ACHN (cell line): ENCODE measurements around the gene ADCY1.
"Not testable (repeated sequence)": the region's sequence is repeated elsewhere in the genome, so short reads cannot be mapped to it uniquely, and the experiment has no call there.

Experiments used
- DNase-seq: peaks from one replicate; pipeline ENCODE4 v3.0.0-alpha.2; 2015
- in situ Hi-C: cut with HindIII; loops from 2 replicates; pipeline ENCODE4 v1.10.0; 2017; ENCODE audit warnings: low sequenced_read_pairs, low pct_ligation_motif_present, low pct_unique_long_range_greater_than_20kb

ADCY1 gene

DNA sequence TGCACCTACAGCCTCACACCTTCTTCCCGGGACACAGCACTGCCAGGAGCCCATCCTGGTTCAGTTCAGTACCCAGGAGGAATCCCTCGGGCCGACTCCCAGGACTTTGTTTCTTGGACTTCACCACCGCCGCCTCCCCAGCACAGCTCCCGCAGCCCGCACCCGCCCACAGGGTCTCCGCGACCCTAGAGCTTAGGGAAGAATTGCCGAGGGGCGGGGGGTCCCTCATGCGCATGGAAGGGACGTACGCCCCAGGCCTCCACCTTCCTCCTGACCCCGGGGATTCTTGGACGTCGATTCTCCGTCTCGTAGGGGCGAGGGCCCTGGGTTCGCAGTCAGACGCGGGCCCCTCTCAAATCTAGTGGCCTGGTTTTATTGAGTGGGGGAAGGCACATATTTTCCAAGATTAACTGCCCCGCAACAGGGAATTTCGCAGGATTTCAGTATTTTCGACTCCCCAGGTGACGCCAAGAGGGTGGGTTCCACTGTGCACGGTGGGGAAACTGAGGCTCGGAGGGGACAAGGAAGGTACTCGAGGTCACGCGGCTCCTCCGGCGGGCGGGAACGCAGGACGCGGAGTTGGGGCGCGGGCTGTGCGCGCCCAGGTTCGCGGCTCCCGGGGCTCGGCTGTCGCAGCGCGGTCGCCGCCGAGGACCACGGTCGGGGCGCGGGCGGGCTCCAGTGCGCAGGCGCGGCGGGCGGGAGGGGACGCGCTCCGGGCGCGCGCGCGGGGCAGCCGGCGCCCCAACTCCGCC, at the start of gene ADCY1:
TSS of gene ADCY1 (plus strand) at position 708 of the 755 bp plus-strand sequence. CDS start 176 bp downstream, outside the sequence.
- in situ Hi-C loops = no loop called here
- DNase-seq = no peak

DNA sequence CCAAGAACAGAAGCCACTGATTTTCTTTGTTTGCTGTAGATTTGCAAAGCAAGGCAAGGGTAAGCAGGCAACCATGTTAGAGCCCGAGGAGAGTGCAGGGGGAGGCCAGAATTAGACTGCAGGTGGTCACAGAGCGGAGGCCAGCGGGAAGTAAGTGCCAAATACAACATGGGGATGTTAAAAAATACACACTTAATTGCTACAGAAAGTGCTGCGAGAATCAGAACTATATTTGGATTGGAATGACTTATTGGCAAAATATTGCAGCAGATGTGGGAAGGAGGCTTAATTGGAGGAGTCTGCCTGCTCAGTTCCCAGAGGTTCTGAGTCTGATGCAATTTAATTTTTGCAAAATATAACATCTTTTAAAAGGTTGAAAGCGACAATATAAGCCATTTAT, 49.7 kb upstream of the ADCY1 start:
- no peak for DNase-seq
- in situ Hi-C loops = no loop called here

DNA sequence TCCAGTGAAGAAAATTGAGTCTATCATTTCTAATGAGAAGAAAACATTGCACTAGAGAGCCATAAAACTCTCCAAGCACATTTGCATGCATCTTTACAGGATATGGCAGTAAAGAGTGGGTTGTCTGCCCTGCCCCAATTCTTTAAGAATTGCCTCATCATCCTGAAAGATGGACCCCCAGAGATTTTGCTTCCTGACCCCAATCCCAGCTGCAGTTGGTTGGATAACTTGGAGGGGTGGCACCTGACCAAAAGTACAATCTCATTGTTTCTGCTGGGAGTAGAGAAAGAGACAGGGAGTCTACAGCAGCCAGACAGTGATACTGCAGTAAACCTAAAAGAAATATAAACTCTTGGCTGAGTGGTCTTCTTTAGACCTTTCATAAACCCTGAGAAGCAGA, 49.1 kb upstream of the ADCY1 start:
- in situ Hi-C loops = no loop called here
- no peak for DNase-seq

DNA sequence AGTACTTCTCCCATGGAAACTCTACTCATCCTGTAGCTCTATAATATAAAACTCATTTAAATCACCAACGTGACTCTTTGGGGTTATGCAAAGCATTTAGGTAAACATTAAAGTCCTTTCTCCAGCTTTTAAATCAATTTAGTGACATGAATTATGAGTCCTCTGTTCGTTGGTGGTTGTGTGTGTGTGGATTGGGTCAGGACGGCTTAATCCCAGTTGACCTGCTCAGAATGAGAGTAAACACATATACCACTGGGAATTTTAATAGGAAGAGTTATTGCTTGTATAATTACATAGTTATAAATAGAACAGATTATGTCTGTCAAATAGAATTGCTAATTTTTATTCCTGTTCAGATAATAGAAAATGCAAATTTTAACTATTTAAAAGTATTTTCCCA, 30.7 kb upstream of the ADCY1 start:
- in situ Hi-C loops = no loop called here
- DNase-seq = no peak

DNA sequence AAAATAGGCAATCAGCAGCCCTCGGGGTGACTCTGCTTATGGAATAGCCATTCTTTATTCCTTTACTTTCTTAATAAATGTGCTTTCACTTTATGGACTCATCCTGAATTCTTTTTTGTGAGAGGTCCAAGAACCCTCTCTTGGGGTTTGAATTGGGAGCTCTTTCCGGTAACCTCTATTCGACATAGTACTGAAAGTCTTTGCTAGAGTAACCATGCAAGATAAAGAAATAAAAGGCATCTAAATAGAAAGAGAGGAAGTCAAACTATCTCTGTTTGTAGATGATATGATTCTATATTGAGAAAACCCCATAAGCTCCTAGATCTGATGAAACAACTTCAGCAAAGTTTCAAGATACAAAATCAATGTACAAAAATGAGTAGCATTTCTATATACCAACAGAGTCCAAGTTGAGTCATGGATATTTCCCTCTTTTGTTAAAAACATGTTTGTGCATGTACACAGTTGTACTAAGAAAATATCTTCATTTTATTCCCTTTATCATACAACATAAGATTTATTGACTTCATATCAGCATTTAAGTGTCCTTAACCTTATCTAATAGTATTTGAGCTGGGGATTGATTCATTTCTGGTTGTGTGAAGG, 29.0 kb upstream of the ADCY1 start:
- in situ Hi-C loops, DNase-seq: not testable (repeated sequence)

DNA sequence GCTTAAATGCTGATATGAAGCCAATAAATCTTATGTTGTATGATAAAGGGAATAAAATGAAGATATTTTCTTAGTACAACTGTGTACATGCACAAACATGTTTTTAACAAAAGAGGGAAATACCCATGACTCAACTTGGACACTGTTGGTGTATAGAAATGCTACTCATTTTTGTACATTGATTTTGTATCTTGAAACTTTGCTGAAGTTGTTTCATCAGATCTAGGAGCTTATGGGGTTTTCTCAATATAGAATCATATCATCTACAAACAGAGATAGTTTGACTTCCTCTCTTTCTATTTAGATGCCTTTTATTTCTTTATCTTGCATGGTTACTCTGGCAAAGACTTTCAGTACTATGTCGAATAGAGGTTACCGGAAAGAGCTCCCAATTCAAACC, 25.3 kb upstream of the ADCY1 start:
- DNase-seq, in situ Hi-C loops: not testable (repeated sequence)

DNA sequence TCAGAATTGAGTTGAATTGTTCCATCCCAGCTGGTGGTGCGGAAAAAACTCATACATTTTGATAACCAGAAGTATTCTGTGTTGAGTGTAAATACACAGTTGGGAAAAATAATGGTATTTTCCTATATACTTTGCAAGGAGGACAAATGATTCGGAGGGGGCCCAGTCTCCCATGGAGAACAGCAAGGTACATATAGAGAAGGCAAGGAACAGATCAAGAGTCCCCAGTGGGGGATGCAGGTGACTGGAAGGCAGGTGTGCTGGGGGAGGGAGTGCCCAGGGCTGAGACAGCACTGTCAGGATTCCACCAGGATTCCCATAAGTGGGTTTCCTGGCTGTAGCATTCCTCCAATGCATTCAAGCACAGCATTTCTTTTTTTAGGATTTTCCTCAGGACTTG, 10.8 kb upstream of the ADCY1 start:
- in situ Hi-C loops = no loop called here
- DNase-seq = no peak

DNA sequence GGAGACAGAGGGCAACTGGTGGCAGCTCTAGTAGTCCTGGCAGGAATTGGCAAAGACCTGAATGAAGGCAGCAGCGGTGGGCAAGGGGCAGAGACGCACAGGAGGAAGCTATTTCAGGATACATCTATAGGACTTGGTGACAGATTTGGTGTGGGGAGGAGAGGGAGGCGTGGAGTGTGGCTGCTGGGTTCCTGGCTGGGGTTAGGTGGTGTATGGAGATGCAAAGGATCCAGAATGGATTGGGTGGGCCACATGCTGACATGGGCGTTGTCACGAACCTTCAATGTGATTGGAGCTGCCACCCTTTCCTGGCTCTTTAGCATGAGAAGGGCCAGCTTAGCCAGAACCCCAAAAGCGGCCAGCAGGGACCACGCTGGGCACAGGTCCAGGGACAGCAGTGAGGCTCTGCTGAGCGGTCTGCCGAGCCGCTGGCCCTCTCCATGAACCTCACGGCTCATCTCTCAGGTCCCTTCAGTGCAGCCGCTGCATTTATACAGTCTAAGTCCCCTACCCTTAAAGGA, 10.2 kb upstream of the ADCY1 start:
- in situ Hi-C loops = no loop called here
- DNase-seq = no peak

DNA sequence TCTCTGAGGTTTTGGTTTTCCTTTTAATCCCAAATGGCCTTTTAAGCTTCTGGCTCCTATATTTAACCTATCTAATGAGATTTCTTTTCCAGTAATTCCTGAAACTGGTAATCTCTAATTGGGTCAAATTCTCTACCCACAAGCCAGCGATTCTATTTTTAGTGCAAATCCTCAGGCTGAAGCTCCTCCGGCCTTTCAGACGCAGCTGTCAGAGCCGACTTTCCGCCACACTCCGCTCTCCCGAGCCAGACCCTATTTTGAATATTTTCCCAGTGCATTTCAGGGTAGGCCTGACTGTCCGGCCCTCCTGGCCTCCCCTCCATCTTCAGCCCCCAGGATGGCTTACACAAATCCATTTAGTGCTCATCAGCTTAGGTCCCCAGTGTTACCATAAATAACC, 9.7 kb upstream of the ADCY1 start:
- DNase-seq = no peak
- in situ Hi-C loops = no loop called here

DNA sequence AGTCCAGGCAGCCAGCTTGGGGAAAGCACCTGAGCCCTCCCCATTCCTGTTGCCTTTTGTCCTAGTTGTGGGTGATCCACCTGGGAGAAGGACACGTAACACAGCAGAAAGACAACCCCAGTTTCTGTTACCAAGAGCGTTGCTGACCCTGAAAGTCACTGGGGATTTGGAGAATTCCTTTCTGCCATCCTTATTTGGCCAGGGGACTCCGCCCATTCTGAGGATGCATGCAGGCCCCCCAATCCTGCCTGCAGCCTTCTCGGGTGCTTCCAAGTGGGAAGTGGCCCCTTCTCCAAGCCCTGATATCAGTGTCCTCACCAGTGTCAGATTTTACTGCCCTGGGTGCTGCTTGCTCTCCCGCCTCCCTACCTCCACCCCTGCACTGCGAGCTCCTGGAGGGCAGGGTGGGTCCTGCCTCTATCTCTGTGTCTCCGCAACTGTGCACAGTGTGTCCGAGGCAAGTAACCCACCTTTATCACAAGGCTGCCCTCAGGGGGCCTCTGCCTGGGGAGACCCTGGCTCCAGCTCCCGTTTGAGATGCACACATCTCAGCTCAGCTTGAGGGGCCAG, 9.2 kb upstream of the ADCY1 start:
- in situ Hi-C loops = no loop called here
- no peak for DNase-seq

DNA sequence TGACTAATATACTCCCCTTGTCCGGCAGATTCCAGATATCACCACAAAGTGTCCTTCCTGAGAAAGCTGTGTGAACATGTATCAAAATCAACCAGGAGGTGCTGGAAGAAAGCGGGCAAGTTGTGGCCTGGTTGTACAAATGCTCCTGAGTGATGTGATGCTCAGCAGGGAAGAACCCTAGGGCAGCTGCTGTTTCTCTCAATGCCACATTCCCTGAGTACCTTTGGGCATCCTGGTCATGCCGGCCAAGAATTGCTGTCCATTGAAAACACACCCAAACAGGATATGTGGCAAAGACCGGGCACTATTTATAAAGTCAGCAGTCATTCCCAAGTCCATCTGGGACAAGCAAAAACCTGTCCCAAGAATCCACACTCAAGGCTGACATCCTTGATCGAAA, 7.8 kb upstream of the ADCY1 start:
- no peak for DNase-seq
- in situ Hi-C loops = no loop called here

DNA sequence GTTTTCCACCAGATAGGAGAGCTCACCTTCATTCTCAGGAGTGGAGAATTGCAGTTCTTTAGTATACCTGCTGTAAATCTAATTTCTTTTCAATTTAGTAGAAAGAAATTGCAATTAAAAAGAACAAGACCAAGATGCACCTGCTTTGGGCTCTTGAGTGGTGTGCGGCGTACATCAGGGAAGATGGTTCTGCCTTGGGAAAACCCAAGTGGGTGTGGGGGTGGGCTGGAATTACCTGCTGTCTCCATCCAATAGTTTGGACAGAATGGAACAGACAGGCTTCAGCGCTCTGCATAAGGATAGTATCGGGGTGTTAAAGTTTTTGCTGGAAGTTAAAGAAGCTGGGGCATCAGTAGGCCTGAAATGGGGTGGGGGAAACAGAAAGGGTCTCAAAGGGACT, 7.2 kb upstream of the ADCY1 start:
- in situ Hi-C loops = no loop called here

DNA sequence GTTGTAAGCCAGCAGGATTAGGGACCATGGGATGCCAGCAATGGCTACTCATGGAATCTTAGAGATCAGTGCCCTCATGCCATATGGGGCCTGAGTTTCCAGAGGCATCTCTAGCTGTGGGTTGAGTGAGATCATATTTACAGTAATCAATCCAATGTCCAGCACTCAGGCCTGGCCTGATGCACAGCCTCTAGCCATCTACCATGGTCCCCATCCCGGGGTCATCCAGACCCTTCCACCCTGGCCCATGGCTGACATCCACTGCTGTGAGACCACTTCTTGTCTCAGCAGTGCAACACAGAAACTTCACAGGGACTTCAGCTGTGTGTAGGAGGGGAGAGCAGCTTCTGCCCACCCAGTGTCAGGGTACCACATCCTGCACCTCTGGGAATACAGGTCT, 6.5 kb upstream of the ADCY1 start:
- no peak for DNase-seq
- in situ Hi-C loops = no loop called here

More for the DNA sequence above, 7.2 kb upstream of the ADCY1 start:
- no peak for DNase-seq

DNA sequence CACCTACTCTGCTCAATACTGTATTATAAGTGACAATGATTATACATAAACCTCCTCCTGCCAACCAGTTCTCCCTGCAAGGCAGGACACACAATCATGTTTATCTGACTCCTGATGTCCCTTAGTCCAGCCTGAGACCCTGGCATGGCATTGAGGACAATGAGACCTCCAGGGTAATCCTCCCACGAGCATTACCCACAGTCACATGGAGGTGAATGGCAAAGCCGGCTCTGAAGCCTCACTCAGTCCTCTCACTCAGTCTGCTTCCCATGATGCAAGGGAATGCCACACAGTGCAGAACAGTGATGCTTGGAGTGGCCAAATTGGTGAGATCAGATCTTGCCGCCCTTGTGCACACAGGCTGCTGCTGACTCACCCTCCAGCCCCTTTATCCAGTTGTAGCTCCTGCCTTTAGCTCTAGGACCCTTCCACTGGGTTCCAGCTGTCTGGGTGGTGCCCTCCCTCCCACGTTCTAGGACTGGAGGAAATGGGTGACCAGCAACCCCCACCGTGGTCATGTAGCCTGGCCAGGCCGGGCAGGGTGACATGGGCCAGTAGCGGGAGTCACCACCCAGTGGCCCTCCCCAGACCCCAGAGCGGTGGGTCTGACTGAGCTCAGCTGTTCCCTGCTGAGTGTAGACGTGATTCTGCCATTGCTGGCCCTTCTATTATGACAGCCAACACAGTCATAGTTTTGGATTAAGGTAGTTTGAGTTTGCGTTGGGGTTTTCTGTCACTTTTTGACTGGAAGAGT, 5.5 kb upstream of the ADCY1 start:
- in situ Hi-C loops = no loop called here

DNA sequence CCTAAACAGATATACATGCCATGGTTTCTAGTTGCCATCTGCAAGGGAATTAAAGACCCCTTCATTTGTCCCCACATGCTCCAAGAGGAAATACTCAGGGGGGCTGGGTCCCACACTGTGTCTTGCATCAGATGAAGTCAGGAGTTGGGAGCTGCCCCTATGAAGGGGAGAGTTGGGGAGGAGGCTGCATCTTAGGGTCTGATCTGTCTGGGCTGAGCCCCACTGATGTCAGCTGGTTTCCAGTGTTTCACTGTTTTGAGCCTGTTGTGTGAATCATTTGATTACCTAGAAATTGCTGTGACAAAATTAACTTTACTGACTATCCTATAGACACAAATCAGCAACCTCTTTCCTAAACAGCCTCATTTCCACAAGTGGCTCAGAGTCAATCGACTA, 4.9 kb upstream of the ADCY1 start:
- DNase-seq = no peak
- in situ Hi-C loops = no loop called here

More for the DNA sequence above, 5.5 kb upstream of the ADCY1 start:
- no peak for DNase-seq

DNA sequence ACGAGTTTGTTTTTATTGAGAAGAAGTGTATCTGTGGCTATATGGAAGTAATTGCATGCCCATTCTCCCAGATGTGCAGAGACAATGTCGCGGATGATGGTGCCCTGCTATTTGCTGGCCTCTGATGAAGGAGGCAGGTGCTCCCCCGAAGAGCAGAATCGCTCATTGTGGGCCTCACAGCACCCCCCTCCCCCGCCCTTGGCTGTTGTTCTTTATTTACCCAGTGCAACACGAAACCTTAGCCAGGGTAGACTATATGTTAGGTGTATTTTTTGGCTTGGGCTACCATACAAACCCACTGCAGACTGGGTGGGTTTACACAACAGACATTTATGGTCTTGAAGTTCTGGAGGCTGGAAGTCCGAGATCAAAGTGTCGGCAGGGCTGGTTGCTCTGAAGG, 3.4 kb upstream of the ADCY1 start:
- in situ Hi-C loops = no loop called here
- no peak for DNase-seq

DNA sequence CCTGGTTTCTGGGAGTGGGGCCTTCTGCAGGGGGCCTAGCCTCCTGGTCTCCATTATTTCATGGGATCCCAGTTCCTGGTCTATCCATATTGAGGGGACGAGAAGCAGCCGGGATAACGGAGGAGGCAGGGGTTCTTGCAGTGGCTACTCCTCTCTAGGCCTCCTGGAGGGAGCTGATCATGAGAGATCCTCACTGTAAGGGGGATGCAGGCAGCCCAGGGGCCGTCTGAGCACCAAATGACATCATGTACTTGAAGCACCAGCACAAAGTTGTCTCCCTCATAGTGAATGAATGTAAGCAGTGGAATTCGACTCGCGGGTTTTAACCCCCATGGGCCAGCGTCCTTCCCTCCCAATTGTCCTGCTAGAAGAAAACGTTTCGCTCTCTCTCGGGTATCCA, 964 bp upstream of the ADCY1 start:
- DNase-seq = no peak
- in situ Hi-C loops = no loop called here

DNA sequence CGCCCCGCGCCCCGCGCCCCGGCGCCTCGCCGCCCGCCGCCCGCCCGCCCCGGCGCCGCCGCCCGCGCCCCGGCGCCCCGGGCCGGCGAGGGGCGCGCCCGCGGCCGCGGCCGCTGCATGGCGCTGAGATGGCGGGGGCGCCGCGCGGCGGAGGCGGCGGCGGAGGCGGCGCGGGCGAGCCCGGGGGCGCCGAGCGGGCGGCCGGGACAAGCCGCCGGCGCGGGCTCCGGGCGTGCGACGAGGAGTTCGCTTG, 174 bp downstream of the ADCY1 start:
- in situ Hi-C loops = no loop called here
- no peak for DNase-seq

DNA sequence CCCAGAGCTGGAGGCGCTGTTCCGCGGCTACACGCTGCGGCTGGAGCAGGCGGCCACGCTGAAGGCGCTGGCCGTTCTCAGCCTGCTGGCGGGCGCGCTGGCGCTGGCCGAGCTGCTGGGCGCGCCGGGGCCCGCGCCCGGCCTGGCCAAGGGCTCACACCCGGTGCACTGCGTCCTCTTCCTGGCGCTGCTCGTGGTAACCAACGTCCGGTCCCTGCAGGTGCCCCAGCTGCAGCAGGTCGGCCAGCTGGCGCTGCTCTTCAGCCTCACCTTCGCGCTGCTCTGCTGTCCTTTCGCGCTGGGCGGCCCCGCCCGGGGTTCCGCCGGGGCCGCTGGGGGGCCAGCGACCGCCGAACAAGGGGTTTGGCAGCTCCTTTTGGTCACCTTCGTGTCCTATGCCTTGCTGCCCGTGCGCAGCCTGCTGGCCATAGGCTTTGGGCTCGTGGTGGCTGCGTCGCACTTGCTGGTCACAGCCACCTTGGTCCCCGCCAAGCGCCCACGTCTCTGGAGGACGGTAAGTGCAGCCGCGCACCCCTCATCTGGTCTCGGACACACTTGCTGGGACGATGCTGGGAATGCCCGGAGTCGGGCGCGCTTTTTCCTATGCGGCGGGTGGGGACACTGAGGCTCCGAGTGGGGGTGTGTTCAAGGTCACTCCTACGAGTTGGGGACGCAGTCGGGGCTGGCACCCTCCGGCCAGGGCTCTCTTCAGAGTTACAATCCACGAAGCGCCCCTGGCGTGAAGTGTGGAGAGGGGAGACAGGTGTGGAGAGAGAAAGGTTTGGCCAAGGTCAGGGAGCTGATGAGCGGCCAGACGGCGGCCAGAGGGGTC, 717 bp downstream of the ADCY1 start:
- in situ Hi-C loops = no loop called here
- DNase-seq = peak; percentile 53
